Muscle layer of duodenum (tissue), 2 donors: Measurements from ENCODE around the gene ACADL.

Experiments used
- H3K27ac ChIP-seq: one replicate; pipeline ENCODE4 v1.7.0; 2013; ENCODE audit warnings: mild to moderate bottlenecking, low read length
- H3K27me3 ChIP-seq: one replicate; pipeline ENCODE4 v1.7.0; 2013; ENCODE audit warnings: low read depth, mild to moderate bottlenecking, control low read depth, low read length
- H3K36me3 ChIP-seq, 2 donors: one replicate each; pipeline ENCODE4 v1.7.0; 2013; ENCODE audit warnings: low read length in 2 of 2, control low read depth in 1 of 2, mild to moderate bottlenecking in 1 of 2; ENCODE audit not compliant: insufficient read depth in 2 of 2, control insufficient read depth in 1 of 2
- H3K4me1 ChIP-seq, 2 donors: one replicate each; pipeline ENCODE4 v1.7.0; 2013; ENCODE audit warnings: low read length in 2 of 2, mild to moderate bottlenecking in 2 of 2, control low read depth in 1 of 2, moderate library complexity in 1 of 2; ENCODE audit not compliant: insufficient read depth in 2 of 2, control insufficient read depth in 1 of 2
- H3K4me3 ChIP-seq, 2 donors: one replicate each; pipeline ENCODE4 v1.7.0; 2013; ENCODE audit warnings: low read length in 2 of 2, low read depth in 1 of 2, mild to moderate bottlenecking in 1 of 2
- H3K9me3 ChIP-seq, 2 donors: one replicate each; pipeline ENCODE4 v1.7.0; 2013; ENCODE audit warnings: low read length in 2 of 2, control low read depth in 1 of 2, mild to moderate bottlenecking in 1 of 2; ENCODE audit not compliant: control insufficient read depth in 1 of 2
- donor health status: healthy.

Gene ACADL

DNA sequence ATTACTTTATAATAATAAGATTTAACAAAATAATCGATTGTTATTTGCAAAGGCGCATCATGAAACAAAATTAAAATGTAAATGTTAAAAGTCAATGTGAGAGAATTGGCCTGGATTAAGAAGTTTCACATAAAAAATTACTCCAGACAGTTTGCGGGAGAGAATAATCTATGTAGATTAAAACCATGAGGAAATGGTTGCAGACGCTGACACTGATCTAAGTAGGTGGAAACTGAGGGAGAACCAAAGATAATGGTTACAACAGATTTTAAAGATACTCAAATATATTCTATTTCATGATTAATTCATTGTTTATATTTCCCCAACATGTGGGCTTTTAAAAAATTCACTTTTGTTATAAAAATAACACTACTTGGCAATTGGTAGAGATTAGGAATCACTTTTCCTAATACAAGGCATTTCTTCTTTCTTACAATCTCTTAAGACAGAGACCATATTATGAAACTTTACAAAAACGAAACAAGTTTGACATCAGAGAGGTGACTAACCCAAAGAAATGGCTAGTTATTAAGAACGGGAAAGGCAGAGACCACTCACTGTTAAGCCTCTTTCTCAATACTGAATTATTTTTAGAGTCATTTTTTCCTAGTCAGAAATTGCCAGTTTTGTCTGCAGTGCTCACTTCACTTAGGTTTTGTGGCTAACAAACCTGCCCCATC lies 55.6 kb downstream of the ACADL start:
- Histone ChIP-seq H3K27ac (peak overlapping the region; percentile 100), H3K27me3 (no peaks in the 10 kb centered on the region), H3K36me3 (peaks cover 0 to 5% of the 10 kb centered on the region in 2 donors), H3K4me1 (peaks cover 15 to 38% of the 10 kb centered on the region in 2 donors), H3K9me3 (no peaks in the 10 kb centered on the region), H3K4me3 (peak overlapping the region; percentile 70 to 86)

DNA sequence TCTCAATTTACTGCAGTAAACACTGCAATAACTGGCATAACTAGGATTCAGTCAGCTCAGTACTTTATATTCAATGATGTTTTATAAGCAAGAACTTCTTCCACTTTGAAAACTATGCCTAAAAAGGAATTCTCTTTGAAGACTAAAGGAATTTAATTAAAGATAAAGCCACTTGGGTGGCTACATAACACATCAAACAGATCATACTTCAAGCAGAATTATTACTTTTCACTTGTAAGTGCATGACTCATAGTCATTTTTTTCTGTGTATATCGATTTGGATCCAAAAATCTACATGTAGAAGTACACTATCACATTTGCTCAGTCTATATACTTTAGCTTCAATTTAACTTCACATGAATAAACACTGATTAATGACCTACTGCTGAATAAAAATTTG lies 58.0 kb downstream of the ACADL start:
- Histone ChIP-seq H3K27ac (peak overlapping the region; percentile 67), H3K4me1 (peaks cover 15 to 34% of the 10 kb centered on the region in 2 donors), H3K27me3 (no peaks in the 10 kb centered on the region), H3K4me3 (no peak overlapping the region), H3K36me3 (peaks cover 0 to 5% of the 10 kb centered on the region in 2 donors), H3K9me3 (no peaks in the 10 kb centered on the region)

DNA sequence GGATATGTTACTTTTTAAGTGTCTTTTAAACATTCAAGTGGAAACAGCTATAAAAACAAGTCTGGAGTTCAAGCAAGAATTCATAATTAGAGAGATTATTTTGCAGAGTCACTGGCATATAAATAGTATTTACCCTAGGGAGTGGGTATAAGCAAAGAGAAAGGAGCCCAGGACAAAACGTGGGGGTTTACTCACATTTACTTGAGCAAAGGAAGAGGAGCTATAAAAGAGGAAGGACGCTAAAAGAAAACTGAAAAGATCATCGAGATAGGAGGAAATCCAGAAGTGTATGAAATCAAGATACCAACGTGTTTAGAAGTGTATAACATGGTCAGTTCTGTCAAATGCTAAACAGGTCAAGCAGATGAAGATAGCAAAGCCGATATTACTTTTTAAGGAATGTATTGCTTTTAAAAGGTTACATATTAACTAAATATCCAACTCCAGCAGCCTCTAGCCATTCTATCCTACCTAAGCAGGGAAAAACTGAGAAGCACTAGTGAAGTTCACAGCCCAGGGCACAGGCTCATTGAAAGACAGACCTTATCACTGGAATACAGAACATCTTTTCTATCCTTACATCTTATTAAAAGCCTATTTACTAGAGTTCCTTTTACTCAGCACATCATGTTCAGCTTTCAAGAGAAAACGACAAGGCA lies 62.7 kb downstream of the ACADL start:
- Histone ChIP-seq H3K27me3 (no peaks in the 10 kb centered on the region), H3K27ac (no peak overlapping the region), H3K9me3 (no peaks in the 10 kb centered on the region), H3K36me3 (no peaks in the 10 kb centered on the region), H3K4me1 (peaks cover 7 to 15% of the 10 kb centered on the region in 2 donors), H3K4me3 (no peak overlapping the region)

DNA sequence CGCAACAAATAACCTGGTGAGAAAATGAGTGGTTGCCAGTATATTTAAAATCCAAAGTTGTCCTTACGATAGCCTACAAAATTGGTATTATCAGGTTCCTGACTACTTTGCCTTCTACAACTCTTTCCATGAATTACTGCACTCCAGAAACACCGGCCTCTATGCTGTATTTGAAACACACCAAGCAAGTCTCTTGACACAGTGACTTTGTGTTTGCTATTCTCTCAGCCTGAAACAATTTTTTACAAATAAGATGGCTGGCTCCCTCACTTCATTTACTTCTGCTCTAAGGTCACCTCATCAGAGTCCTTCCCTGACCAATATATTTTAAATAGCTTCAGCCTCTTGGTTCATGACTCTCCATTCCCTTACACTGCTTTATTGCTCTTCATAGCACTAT lies 66.2 kb downstream of the ACADL start:
- Histone ChIP-seq H3K9me3 (no peaks in the 10 kb centered on the region), H3K27me3 (no peaks in the 10 kb centered on the region), H3K27ac (no peak overlapping the region), H3K36me3 (peaks cover 2 to 4% of the 10 kb centered on the region in 2 donors), H3K4me3 (no peak overlapping the region), H3K4me1 (no peaks in the 10 kb centered on the region)

DNA sequence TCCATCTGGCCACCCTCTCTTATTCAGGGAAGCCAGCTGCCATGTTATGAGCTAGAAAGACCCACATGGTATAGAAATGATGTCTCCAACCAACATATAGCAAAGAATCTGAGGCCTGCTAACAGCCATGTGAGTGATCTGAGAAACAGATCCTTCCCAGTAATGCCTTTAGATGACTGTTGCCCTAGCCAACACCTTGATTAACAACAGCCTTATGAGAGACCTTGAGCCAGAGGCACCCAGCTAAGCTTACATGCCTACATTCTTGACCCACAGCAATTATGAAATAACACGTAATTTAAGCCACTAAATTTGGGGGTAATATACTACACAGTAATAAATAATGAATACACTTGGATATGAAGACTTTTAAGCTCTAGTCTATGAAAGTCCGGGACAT lies 67.0 kb downstream of the ACADL start:
- Histone ChIP-seq H3K27me3 (no peaks in the 10 kb centered on the region), H3K27ac (no peak overlapping the region), H3K4me3 (no peak overlapping the region), H3K4me1 (no peaks in the 10 kb centered on the region), H3K36me3 (peaks cover 7 to 9% of the 10 kb centered on the region in 2 donors), H3K9me3 (no peaks in the 10 kb centered on the region)

DNA sequence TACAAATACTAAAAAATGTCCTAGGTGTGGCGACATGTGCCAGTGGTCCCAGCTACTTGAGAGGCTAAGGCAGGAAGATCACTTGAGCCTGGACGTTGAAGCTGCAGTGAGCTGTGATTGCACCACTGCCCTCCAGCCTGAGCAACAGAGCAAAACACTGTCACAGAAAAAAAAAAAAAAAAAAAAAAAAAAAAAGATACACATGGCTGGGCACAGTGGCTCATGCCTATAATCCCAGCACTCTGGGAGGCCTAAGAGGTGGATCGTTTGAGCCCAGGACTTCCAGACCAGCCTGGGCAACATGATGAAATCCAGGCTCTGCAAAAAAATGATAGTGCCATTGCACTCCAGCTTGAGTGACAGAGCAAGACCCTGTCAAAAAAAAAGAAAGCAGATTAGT lies 67.7 kb downstream of the ACADL start:
- H3K36me3 ChIP-seq = peaks cover 7 to 9% of the 10 kb centered on the region in 2 donors
- H3K4me3 ChIP-seq = no peak overlapping the region
- no peaks in the 10 kb centered on the region for H3K4me1 ChIP-seq
- no peaks in the 10 kb centered on the region for H3K9me3 ChIP-seq
- H3K27ac ChIP-seq = no peak overlapping the region
- no peaks in the 10 kb centered on the region for H3K27me3 ChIP-seq

DNA sequence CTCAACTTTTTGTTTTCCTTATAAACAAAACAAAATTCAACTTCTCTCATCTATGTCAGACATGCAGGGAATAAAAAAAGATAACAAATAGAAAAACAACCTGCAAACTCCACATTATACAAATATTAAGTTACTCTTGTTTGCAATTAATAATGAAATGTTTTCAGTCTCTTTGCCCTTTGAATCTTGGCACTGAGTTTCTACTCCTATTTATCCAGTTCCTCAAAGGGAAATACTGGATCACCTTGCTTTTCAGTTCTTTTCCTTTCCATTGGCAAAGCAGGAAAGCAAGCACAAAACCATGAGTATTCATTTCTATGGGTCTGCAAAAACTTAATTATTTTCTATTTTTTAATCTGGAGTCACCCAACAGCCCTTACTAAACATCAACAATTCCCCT lies 77.6 kb downstream of the ACADL start:
- H3K27ac ChIP-seq = no peak overlapping the region
- H3K4me3 ChIP-seq = no peak overlapping the region
- no peaks in the 10 kb centered on the region for H3K27me3 ChIP-seq
- H3K36me3 ChIP-seq = peaks cover 11 to 12% of the 10 kb centered on the region in 2 donors
- H3K9me3 ChIP-seq = no peaks in the 10 kb centered on the region
- H3K4me1 ChIP-seq = peaks cover 0 to 4% of the 10 kb centered on the region in 2 donors
